Measurements from ENCODE around the gene CDH26.

CDH26 gene

GRCh38 chr20:59994697-59995122, 36.5 kb downstream of the CDH26 start:
- H3K27ac ChIP-seq: no peak overlapping the region
- no peak for TF ChIP-seq ZFX (IDR thresholded peaks at IDR 0.05; ENCODE audit: borderline replicate concordance)
- TF ChIP-seq, protein P1, sequence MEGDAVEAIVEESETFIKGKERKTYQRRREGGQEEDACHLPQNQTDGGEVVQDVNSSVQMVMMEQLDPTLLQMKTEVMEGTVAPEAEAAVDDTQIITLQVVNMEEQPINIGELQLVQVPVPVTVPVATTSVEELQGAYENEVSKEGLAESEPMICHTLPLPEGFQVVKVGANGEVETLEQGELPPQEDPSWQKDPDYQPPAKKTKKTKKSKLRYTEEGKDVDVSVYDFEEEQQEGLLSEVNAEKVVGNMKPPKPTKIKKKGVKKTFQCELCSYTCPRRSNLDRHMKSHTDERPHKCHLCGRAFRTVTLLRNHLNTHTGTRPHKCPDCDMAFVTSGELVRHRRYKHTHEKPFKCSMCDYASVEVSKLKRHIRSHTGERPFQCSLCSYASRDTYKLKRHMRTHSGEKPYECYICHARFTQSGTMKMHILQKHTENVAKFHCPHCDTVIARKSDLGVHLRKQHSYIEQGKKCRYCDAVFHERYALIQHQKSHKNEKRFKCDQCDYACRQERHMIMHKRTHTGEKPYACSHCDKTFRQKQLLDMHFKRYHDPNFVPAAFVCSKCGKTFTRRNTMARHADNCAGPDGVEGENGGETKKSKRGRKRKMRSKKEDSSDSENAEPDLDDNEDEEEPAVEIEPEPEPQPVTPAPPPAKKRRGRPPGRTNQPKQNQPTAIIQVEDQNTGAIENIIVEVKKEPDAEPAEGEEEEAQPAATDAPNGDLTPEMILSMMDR (IDR thresholded peaks at IDR 0.05): no peak

DNA sequence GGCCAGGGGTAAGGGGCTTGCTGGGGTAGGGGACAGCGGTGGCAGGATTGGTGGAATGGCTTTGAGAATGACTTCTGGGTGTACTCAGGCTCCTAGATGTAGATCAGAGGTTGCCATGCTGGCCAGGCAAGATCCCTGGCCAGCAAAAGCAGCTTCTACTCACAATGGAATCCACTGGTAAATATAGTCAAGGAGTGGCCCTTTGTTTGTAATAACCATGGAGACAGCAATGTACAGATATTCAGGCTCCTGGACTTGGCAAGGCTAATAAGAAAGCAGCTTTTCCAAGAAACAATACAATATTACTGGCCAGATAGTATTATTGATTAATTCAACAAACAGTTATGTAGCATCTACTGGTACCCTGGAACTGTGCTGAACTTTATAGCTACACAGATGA, 37.9 kb downstream of the CDH26 start:
- no peak overlapping the region for H3K27ac ChIP-seq
- no peak for TF ChIP-seq ZFX (IDR thresholded peaks at IDR 0.05; ENCODE audit: borderline replicate concordance)
- TF ChIP-seq, protein P1 (IDR thresholded peaks at IDR 0.05): no peak

DNA sequence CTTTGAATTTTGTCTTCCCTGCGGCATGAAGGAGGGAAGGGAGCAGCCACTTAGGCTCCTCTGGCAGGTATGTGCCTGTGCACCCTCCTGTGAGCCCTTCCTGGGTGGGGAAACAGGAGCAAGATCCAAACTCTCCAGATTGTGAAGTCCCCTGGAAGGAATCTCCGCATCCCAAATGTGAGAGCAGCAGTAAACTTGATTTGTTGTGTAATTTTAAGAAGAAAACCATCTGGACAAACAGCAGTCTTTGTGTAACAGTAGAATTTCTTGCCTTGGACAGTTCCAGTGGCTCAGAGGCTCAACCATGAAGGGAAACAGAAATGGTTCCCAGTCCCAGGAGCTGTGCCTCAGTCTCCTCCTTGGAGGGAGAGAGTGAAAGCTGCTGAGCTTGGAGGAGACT, 39.7 kb downstream of the CDH26 start:
- TF ChIP-seq, protein P1 (IDR thresholded peaks at IDR 0.05): no peak
- TF ChIP-seq ZFX (IDR thresholded peaks at IDR 0.05; ENCODE audit: borderline replicate concordance): no peak
- H3K27ac ChIP-seq: no peak overlapping the region

DNA sequence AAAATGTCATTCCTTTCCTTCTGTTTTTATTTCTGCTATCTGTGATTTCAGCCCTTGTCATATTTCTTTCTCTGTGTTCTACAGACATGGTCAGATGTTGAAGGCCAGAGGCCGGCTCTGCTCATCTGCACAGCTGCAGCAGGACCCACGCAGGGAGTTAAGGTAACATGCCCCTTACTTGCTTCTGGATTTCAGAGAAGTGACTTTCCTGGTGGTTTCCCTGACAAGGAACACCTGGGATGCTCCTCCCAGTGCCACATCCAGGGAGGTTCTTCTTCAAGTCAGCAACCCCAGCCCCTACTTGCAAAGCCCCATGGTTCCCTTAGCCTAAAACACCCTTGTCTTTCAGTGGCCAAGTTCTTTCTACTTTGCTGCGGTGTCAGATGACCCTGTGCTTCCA, 41.3 kb downstream of the CDH26 start:
- no peak overlapping the region for H3K27ac ChIP-seq
- TF ChIP-seq, protein P1 (IDR thresholded peaks at IDR 0.05): no peak
- no peak for TF ChIP-seq ZFX (IDR thresholded peaks at IDR 0.05; ENCODE audit: borderline replicate concordance)

GRCh38 chr20:60000271-60001042, 42.2 kb downstream of the CDH26 start:
- H3K27ac ChIP-seq: no peak overlapping the region
- TF ChIP-seq ZFX (IDR thresholded peaks at IDR 0.05; ENCODE audit: borderline replicate concordance): no peak
- TF ChIP-seq, protein P1 (IDR thresholded peaks at IDR 0.05): no peak

GRCh38 chr20:60001108-60001507, 42.9 kb downstream of the CDH26 start:
- TF ChIP-seq ZFX (IDR thresholded peaks at IDR 0.05; ENCODE audit: borderline replicate concordance): no peak
- TF ChIP-seq, protein P1 (IDR thresholded peaks at IDR 0.05): no peak
- H3K27ac ChIP-seq: no peak overlapping the region

- TF ChIP-seq, protein P1 (IDR thresholded peaks at IDR 0.05): no peak
- no peak for TF ChIP-seq ZFX (IDR thresholded peaks at IDR 0.05; ENCODE audit: borderline replicate concordance)
- no peak overlapping the region for H3K27ac ChIP-seq
Observed at GRCh38 chr20:60003776-60004175, 45.6 kb downstream of the CDH26 start.

All from 22Rv1 (cell line).